WERI-Rb-1 (cell line): ENCODE data around the gene KCTD3.

Source experiments
- DNase-seq: peaks from one replicate; pipeline ENCODE4 v3.0.0-alpha.2; 2020
- H3K27ac ChIP-seq: fragments of 250-450 bp; sonication (Bioruptor Pico); 2 replicates; pipeline ENCODE4 v1.5.1; 2020; ENCODE audit warnings: mild to moderate bottlenecking, moderate library complexity
- H3K27me3 ChIP-seq: fragments of 250-450 bp; sonication (Bioruptor Pico); 2 replicates; pipeline ENCODE4 v1.5.1; 2021; ENCODE audit warnings: mild to moderate bottlenecking, low read depth, moderate library complexity; ENCODE audit not compliant: insufficient read depth, severe bottlenecking
- H3K36me3 ChIP-seq: fragments of 250-450 bp; sonication (Bioruptor Pico); 2 replicates; pipeline ENCODE4 v1.5.1; 2020; ENCODE audit warnings: mild to moderate bottlenecking, moderate library complexity
- H3K4me3 ChIP-seq: 2 replicates; pipeline ENCODE4 v1.5.1; 2011; ENCODE audit warnings: low read depth, mild to moderate bottlenecking, control low read depth, low read length
- H3K9me3 ChIP-seq: fragments of 250-450 bp; sonication (Bioruptor Pico); 2 replicates; pipeline ENCODE4 v1.5.1; 2021; ENCODE audit warnings: mild to moderate bottlenecking, moderate library complexity; ENCODE audit not compliant: severe bottlenecking
- CTCF ChIP-seq: IDR thresholded peaks from 2 replicates; pipeline ENCODE4 v1.5.1; 2011; ENCODE audit warnings: low read depth, mild to moderate bottlenecking, control low read depth, inconsistent platforms, low read length

The KCTD3 gene

GRCh38 chr1:215556996-215557395 lies 10.1 kb upstream of the KCTD3 start:
- H3K27me3 ChIP-seq: no peaks in the 10 kb centered on the region
- H3K27ac ChIP-seq: no peak overlapping the region
- TF ChIP-seq CTCF: no peak
- peaks cover 9% of the 10 kb centered on the region for H3K9me3 ChIP-seq
- no peaks in the 10 kb centered on the region for H3K36me3 ChIP-seq
- no peak overlapping the region for H3K4me3 ChIP-seq
- no peak for DNase-seq

GRCh38 chr1:215557504-215557903 lies 9.6 kb upstream of the KCTD3 start:
- DNase-seq: no peak
- Histone ChIP-seq H3K4me3 (no peak overlapping the region), H3K27ac (no peak overlapping the region), H3K27me3 (no peaks in the 10 kb centered on the region), H3K9me3 (peaks cover 9% of the 10 kb centered on the region), H3K36me3 (no peaks in the 10 kb centered on the region)
- TF ChIP-seq CTCF: no peak

GRCh38 chr1:215557992-215558626 lies 9.0 kb upstream of the KCTD3 start:
- TF ChIP-seq CTCF: no peak
- Histone ChIP-seq H3K27me3 (no peaks in the 10 kb centered on the region), H3K4me3 (no peak overlapping the region), H3K27ac (no peak overlapping the region), H3K9me3 (peaks cover 9% of the 10 kb centered on the region), H3K36me3 (no peaks in the 10 kb centered on the region)
- DNase-seq: no peak

GRCh38 chr1:215567491-215568298 lies 591 bp downstream of the KCTD3 start:
- no peak for TF ChIP-seq CTCF
- Histone ChIP-seq H3K4me3 (peak overlapping the region; percentile 76), H3K27me3 (no peaks in the 10 kb centered on the region), H3K27ac (peak overlapping the region; percentile 83), H3K9me3 (no peaks in the 10 kb centered on the region), H3K36me3 (no peaks in the 10 kb centered on the region; the same call in 1 of the 2 replicates)
- peak; percentile 64 for DNase-seq

- Histone ChIP-seq H3K27ac (peak overlapping the region; percentile 83), H3K36me3 (no peaks in the 10 kb centered on the region; the same call in 1 of the 2 replicates), H3K4me3 (peak overlapping the region; percentile 76), H3K27me3 (no peaks in the 10 kb centered on the region), H3K9me3 (no peaks in the 10 kb centered on the region)
- DNase-seq: no peak
- no peak for TF ChIP-seq CTCF
Measured at GRCh38 chr1:215568299-215568692, 1.2 kb downstream of the KCTD3 start.
